Mesendoderm (in vitro differentiated cells): Measurements from ENCODE around the gene MSMP.
A peak's percentile ranks its signal among the peaks of the same experiment; 100 is the strongest.

ENCODE experiments used
- DNase-seq: peaks from one replicate; pipeline ENCODE4 v3.0.0; 2013
- H2AK5ac ChIP-seq: 2 replicates; pipeline ENCODE4 v1.6.1; 2013; ENCODE audit warnings: low read length, inconsistent platforms
- H2BK120ac ChIP-seq: 2 replicates; pipeline ENCODE4 v1.6.1; 2013; ENCODE audit warnings: low read depth, mild to moderate bottlenecking, low read length, moderate library complexity, mixed read lengths
- H2BK15ac ChIP-seq: replicated peaks from 2 replicates; pipeline ENCODE4 v1.6.1; 2013; ENCODE audit warnings: low read depth, mild to moderate bottlenecking, moderate library complexity
- H2BK5ac ChIP-seq: 2 replicates; pipeline ENCODE4 v1.6.1; 2013; ENCODE audit warnings: low read length, inconsistent platforms
- H3K18ac ChIP-seq: 2 replicates; pipeline ENCODE4 v1.6.1; 2013; ENCODE audit warnings: mild to moderate bottlenecking, low read length, mixed read lengths
- H3K23ac ChIP-seq: one replicate; pipeline ENCODE4 v1.6.1; 2013; ENCODE audit warnings: low read length
- H3K27ac ChIP-seq: 2 replicates; pipeline ENCODE4 v1.5.1; 2013; ENCODE audit warnings: low read depth, mild to moderate bottlenecking, inconsistent platforms, low read length, moderate library complexity
- H3K27me3 ChIP-seq: 2 replicates; pipeline ENCODE4 v1.6.1; 2013; ENCODE audit warnings: low read length, control low read depth, mild to moderate bottlenecking, inconsistent platforms; ENCODE audit not compliant: insufficient read depth, poor library complexity
- H3K36me3 ChIP-seq: 2 replicates; pipeline ENCODE4 v1.6.1; 2013; ENCODE audit warnings: low read length, inconsistent platforms; ENCODE audit not compliant: control insufficient read depth, insufficient read depth
- H3K4ac ChIP-seq: one replicate; pipeline ENCODE4 v1.6.1; 2013; ENCODE audit warnings: low read depth, mild to moderate bottlenecking, low read length, moderate library complexity
- H3K4me1 ChIP-seq: 2 replicates; pipeline ENCODE4 v1.6.1; 2013; ENCODE audit warnings: low read depth, low read length, inconsistent platforms; ENCODE audit not compliant: control insufficient read depth
- H3K4me2 ChIP-seq: 2 replicates; pipeline ENCODE4 v1.6.1; 2013; ENCODE audit warnings: low read length
- H3K4me3 ChIP-seq: 2 replicates; pipeline ENCODE4 v1.5.1; 2013; ENCODE audit warnings: mild to moderate bottlenecking, low read length
- H3K56ac ChIP-seq: one replicate; pipeline ENCODE4 v1.6.1; 2013; ENCODE audit warnings: low read length
- H3K79me1 ChIP-seq: 2 replicates; pipeline ENCODE4 v1.6.1; 2013; ENCODE audit warnings: low read length, inconsistent platforms
- H3K79me2 ChIP-seq: 2 replicates; pipeline ENCODE4 v1.6.1; 2013; ENCODE audit warnings: mild to moderate bottlenecking, low read length; ENCODE audit not compliant: control insufficient read depth, insufficient read depth
- H3K9ac ChIP-seq: 2 replicates; pipeline ENCODE4 v1.6.1; 2013; ENCODE audit warnings: low read length, inconsistent platforms
- H4K5ac ChIP-seq: one replicate; pipeline ENCODE4 v1.6.1; 2013; ENCODE audit warnings: low read length
- H4K8ac ChIP-seq: one replicate; pipeline ENCODE4 v1.6.1; 2013; ENCODE audit warnings: low read depth, mild to moderate bottlenecking, control low read depth, low read length, moderate library complexity
- WGBS: extraction: QIAGEN DNeasy Blood & Tissue Kit; methylation state at CpG from one replicate; pipeline ENCODE4 v1.1.7; 2013; ENCODE audit warnings: low lambda C conversion rate, missing lambda C conversion rate; ENCODE audit not compliant: insufficient coverage; ENCODE audit errors: extremely low coverage; 5-methylcytosine and 5-hydroxymethylcytosine counted together

Gene MSMP

GRCh38 chr9:35776018-35776417 lies 21.9 kb upstream of the MSMP start:
- Histone ChIP-seq H3K4me2 (no peak overlapping the region), H3K79me1 (no peaks in the 10 kb centered on the region), H3K18ac (no peak overlapping the region), H3K4me1 (peaks cover 3% of the 10 kb centered on the region), H2AK5ac (no peak overlapping the region), H3K56ac (no peak overlapping the region), H3K4me3 (no peak overlapping the region), H3K4ac (no peak overlapping the region), H3K27ac (no peak overlapping the region), H4K5ac (no peak overlapping the region), H2BK5ac (no peak overlapping the region), H3K36me3 (no peaks in the 10 kb centered on the region), H3K23ac (no peak overlapping the region), H4K8ac (no peak overlapping the region), H3K79me2 (no peaks in the 10 kb centered on the region), H2BK120ac (no peak overlapping the region), H3K9ac (no peak overlapping the region), H3K27me3 (no peaks in the 10 kb centered on the region), H2BK15ac (no peak overlapping the region)
- DNase-seq = no peak
- no CpG with 5 or more reads among the region's 4 CpGs for WGBS

- Histone ChIP-seq H2BK120ac (no peak overlapping the region), H2BK5ac (no peak overlapping the region), H3K27ac (no peak overlapping the region), H4K8ac (no peak overlapping the region), H3K23ac (no peak overlapping the region), H4K5ac (no peak overlapping the region), H2AK5ac (no peak overlapping the region), H3K27me3 (no peaks in the 10 kb centered on the region), H3K4me1 (peaks cover 3% of the 10 kb centered on the region), H3K4me3 (no peak overlapping the region), H2BK15ac (no peak overlapping the region), H3K4me2 (no peak overlapping the region), H3K18ac (peak overlapping the region; percentile 44), H3K36me3 (no peaks in the 10 kb centered on the region), H3K79me1 (no peaks in the 10 kb centered on the region), H3K56ac (no peak overlapping the region), H3K79me2 (no peaks in the 10 kb centered on the region), H3K4ac (no peak overlapping the region), H3K9ac (no peak overlapping the region)
- whole genome bisulfite sequencing = no CpG with 5 or more reads among the region's 7 CpGs
- peak; percentile 30 for DNase-seq
These were observed 21.0 kb upstream of the MSMP start for GRCh38 chr9:35774907-35775635.

- H3K4me3 ChIP-seq = no peak overlapping the region
- no peak overlapping the region for H3K23ac ChIP-seq
- no peaks in the 10 kb centered on the region for H3K79me1 ChIP-seq
- no peak overlapping the region for H3K18ac ChIP-seq
- H3K79me2 ChIP-seq = no peaks in the 10 kb centered on the region
- no peak overlapping the region for H3K56ac ChIP-seq
- WGBS = no CpG with 5 or more reads among the region's 3 CpGs
- H4K5ac ChIP-seq = no peak overlapping the region
- H2AK5ac ChIP-seq = no peak overlapping the region
- DNase-seq = no peak
- H3K4ac ChIP-seq = no peak overlapping the region
- H3K27ac ChIP-seq = no peak overlapping the region
- H3K36me3 ChIP-seq = no peaks in the 10 kb centered on the region
- no peaks in the 10 kb centered on the region for H3K27me3 ChIP-seq
- no peak overlapping the region for H2BK120ac ChIP-seq
- H4K8ac ChIP-seq = no peak overlapping the region
- H2BK5ac ChIP-seq = no peak overlapping the region
- H3K9ac ChIP-seq = no peak overlapping the region
- peaks cover 3% of the 10 kb centered on the region for H3K4me1 ChIP-seq
- H3K4me2 ChIP-seq = no peak overlapping the region
- no peak overlapping the region for H2BK15ac ChIP-seq
These were observed 17.9 kb upstream of the MSMP start for GRCh38 chr9:35771943-35772342.

GRCh38 chr9:35771534-35771933 lies 17.5 kb upstream of the MSMP start:
- Histone ChIP-seq H3K18ac (no peak overlapping the region), H3K36me3 (no peaks in the 10 kb centered on the region), H3K56ac (no peak overlapping the region), H2BK5ac (no peak overlapping the region), H2BK15ac (no peak overlapping the region), H3K4me3 (no peak overlapping the region), H3K4me1 (peaks cover 3% of the 10 kb centered on the region), H4K5ac (no peak overlapping the region), H4K8ac (no peak overlapping the region), H2AK5ac (no peak overlapping the region), H3K27ac (no peak overlapping the region), H3K27me3 (no peaks in the 10 kb centered on the region), H3K4ac (no peak overlapping the region), H3K4me2 (no peak overlapping the region), H3K79me2 (no peaks in the 10 kb centered on the region), H3K23ac (no peak overlapping the region), H3K79me1 (no peaks in the 10 kb centered on the region), H3K9ac (no peak overlapping the region), H2BK120ac (no peak overlapping the region)
- DNase-seq = no peak
- no CpG with 5 or more reads among the region's 1 CpG for WGBS

- no peak overlapping the region for H3K4me2 ChIP-seq
- H3K27ac ChIP-seq = no peak overlapping the region
- no peaks in the 10 kb centered on the region for H3K79me2 ChIP-seq
- H3K23ac ChIP-seq = no peak overlapping the region
- no peak overlapping the region for H2BK5ac ChIP-seq
- no peak overlapping the region for H2BK120ac ChIP-seq
- peaks cover 3% of the 10 kb centered on the region for H3K4me1 ChIP-seq
- H3K79me1 ChIP-seq = no peaks in the 10 kb centered on the region
- no peak overlapping the region for H3K56ac ChIP-seq
- no peak for DNase-seq
- H2BK15ac ChIP-seq = no peak overlapping the region
- no peak overlapping the region for H4K5ac ChIP-seq
- H3K4me3 ChIP-seq = no peak overlapping the region
- no peak overlapping the region for H2AK5ac ChIP-seq
- no CpG with 5 or more reads among the region's 4 CpGs for WGBS
- no peak overlapping the region for H4K8ac ChIP-seq
- no peak overlapping the region for H3K4ac ChIP-seq
- no peaks in the 10 kb centered on the region for H3K27me3 ChIP-seq
- H3K9ac ChIP-seq = no peak overlapping the region
- no peak overlapping the region for H3K18ac ChIP-seq
- no peaks in the 10 kb centered on the region for H3K36me3 ChIP-seq
These were observed 17.0 kb upstream of the MSMP start for GRCh38 chr9:35771075-35771433.

GRCh38 chr9:35769763-35770162 lies 15.7 kb upstream of the MSMP start:
- WGBS = no CpG with 5 or more reads among the region's 1 CpG
- Histone ChIP-seq H3K9ac (no peak overlapping the region), H2BK5ac (no peak overlapping the region)

More at GRCh38 chr9:35769763-35770162, 15.7 kb upstream of the MSMP start:
- Histone ChIP-seq H4K8ac (no peak overlapping the region), H3K23ac (no peak overlapping the region), H3K4ac (no peak overlapping the region), H3K4me1 (no peaks in the 10 kb centered on the region), H3K27ac (no peak overlapping the region), H3K79me2 (no peaks in the 10 kb centered on the region), H2AK5ac (no peak overlapping the region), H3K18ac (no peak overlapping the region), H3K27me3 (no peaks in the 10 kb centered on the region), H2BK15ac (no peak overlapping the region), H3K4me3 (no peak overlapping the region), H3K4me2 (no peak overlapping the region), H3K36me3 (no peaks in the 10 kb centered on the region), H3K56ac (no peak overlapping the region), H2BK120ac (no peak overlapping the region), H4K5ac (no peak overlapping the region), H3K79me1 (no peaks in the 10 kb centered on the region)
- DNase-seq = no peak
